SK-N-SH (cell line): ENCODE data around the gene PRR12.

Experiments used
- JUND ChIP-seq: IDR thresholded peaks from 2 replicates; pipeline ENCODE4 v1.4.0; 2012
- POLR2AphosphoS5 ChIP-seq: IDR thresholded peaks from 2 replicates; pipeline ENCODE4 v1.6.1; 2012; ENCODE audit warnings: low read depth, low read length
- SIN3A ChIP-seq: IDR thresholded peaks from 2 replicates; pipeline ENCODE4 v1.6.1; 2012; ENCODE audit warnings: low read depth, mild to moderate bottlenecking, low read length, moderate library complexity, borderline replicate concordance
- TAF1 ChIP-seq: IDR thresholded peaks from 2 replicates; pipeline ENCODE4 v1.6.1; 2012; ENCODE audit warnings: low read depth, mild to moderate bottlenecking, low read length, moderate library complexity, borderline replicate concordance
- TF ChIP-seq, protein P1 (sequence below): fragments of 200-600 bp; sonication (generic); IDR thresholded peaks from 2 replicates; pipeline ENCODE4 v1.6.1; 2017; ENCODE audit warnings: antibody characterized with exemption, mild to moderate bottlenecking, moderate library complexity

GRCh38 chr19:49551531-49551930 lies 39.5 kb upstream of the PRR12 start:
- TF ChIP-seq JUND (no peak), TAF1 (no peak), SIN3A (no peak), POLR2AphosphoS5 (no peak)
- TF ChIP-seq, protein P1, sequence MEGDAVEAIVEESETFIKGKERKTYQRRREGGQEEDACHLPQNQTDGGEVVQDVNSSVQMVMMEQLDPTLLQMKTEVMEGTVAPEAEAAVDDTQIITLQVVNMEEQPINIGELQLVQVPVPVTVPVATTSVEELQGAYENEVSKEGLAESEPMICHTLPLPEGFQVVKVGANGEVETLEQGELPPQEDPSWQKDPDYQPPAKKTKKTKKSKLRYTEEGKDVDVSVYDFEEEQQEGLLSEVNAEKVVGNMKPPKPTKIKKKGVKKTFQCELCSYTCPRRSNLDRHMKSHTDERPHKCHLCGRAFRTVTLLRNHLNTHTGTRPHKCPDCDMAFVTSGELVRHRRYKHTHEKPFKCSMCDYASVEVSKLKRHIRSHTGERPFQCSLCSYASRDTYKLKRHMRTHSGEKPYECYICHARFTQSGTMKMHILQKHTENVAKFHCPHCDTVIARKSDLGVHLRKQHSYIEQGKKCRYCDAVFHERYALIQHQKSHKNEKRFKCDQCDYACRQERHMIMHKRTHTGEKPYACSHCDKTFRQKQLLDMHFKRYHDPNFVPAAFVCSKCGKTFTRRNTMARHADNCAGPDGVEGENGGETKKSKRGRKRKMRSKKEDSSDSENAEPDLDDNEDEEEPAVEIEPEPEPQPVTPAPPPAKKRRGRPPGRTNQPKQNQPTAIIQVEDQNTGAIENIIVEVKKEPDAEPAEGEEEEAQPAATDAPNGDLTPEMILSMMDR, result no peak
